ENCODE results near the gene ARID1A. TPM values are rescaled to one million over a fixed set of nuclear protein-coding genes. Genes with fewer than 3 reads are reported as not detected.
"Not testable (repeated sequence)": the region's sequence is repeated elsewhere in the genome, so short reads cannot be mapped to it uniquely, and the experiment has no call there.

ARID1A gene
- polyA plus RNA-seq, 4 donors, result 85.5 to 102 (median 90.5) TPM

GRCh38 chr1:26725904-26726303 lies 30.1 kb downstream of the ARID1A start:
- not testable (repeated sequence) for DNase-seq (ENCODE audit: low read depth in 4 of 4, low spot score in 3 of 4)

GRCh38 chr1:26726784-26727183 lies 31.0 kb downstream of the ARID1A start:
- no peak for DNase-seq (ENCODE audit: low read depth in 4 of 4, low spot score in 3 of 4)

GRCh38 chr1:26727476-26727875 lies 31.7 kb downstream of the ARID1A start:
- no peak for DNase-seq (ENCODE audit: low read depth in 4 of 4, low spot score in 3 of 4)

GRCh38 chr1:26728645-26729044 lies 32.8 kb downstream of the ARID1A start:
- no peak for DNase-seq (ENCODE audit: low read depth in 4 of 4, low spot score in 3 of 4)

GRCh38 chr1:26729633-26730032 lies 33.8 kb downstream of the ARID1A start:
- DNase-seq (ENCODE audit: low read depth in 4 of 4, low spot score in 3 of 4), result no peak

- no peak for DNase-seq (ENCODE audit: low read depth in 4 of 4, low spot score in 3 of 4)
Measured at GRCh38 chr1:26730695-26731094, 34.9 kb downstream of the ARID1A start.

- DNase-seq (ENCODE audit: low read depth in 4 of 4, low spot score in 3 of 4), result no peak
Measured at GRCh38 chr1:26731233-26731902, 35.6 kb downstream of the ARID1A start.

GRCh38 chr1:26733392-26733791 lies 37.6 kb downstream of the ARID1A start:
- no peak for DNase-seq (ENCODE audit: low read depth in 4 of 4, low spot score in 3 of 4)

GRCh38 chr1:26733982-26734381 lies 38.2 kb downstream of the ARID1A start:
- DNase-seq (ENCODE audit: low read depth in 4 of 4, low spot score in 3 of 4), result no peak

- DNase-seq (ENCODE audit: low read depth in 4 of 4, low spot score in 3 of 4), result no peak
Measured at GRCh38 chr1:26734501-26735058, 38.8 kb downstream of the ARID1A start.

GRCh38 chr1:26739329-26739914 lies 43.6 kb downstream of the ARID1A start:
- DNase-seq (ENCODE audit: low read depth in 4 of 4, low spot score in 3 of 4), result no peak

- no peak for DNase-seq (ENCODE audit: low read depth in 4 of 4, low spot score in 3 of 4)
Measured at GRCh38 chr1:26740023-26740634, 44.3 kb downstream of the ARID1A start.

GRCh38 chr1:26740952-26741351 lies 45.1 kb downstream of the ARID1A start:
- DNase-seq (ENCODE audit: low read depth in 4 of 4, low spot score in 3 of 4), result no peak

- no peak for DNase-seq (ENCODE audit: low read depth in 4 of 4, low spot score in 3 of 4)
Measured at GRCh38 chr1:26743426-26744059, 47.7 kb downstream of the ARID1A start.

- no peak for DNase-seq (ENCODE audit: low read depth in 4 of 4, low spot score in 3 of 4)
Measured at GRCh38 chr1:26744075-26744959, 48.5 kb downstream of the ARID1A start.

GRCh38 chr1:26745191-26745590 lies 49.4 kb downstream of the ARID1A start:
- DNase-seq (ENCODE audit: low read depth in 4 of 4, low spot score in 3 of 4), result no peak

GRCh38 chr1:26747048-26747447 lies 51.2 kb downstream of the ARID1A start:
- DNase-seq (ENCODE audit: low read depth in 4 of 4, low spot score in 3 of 4), result no peak

GRCh38 chr1:26748351-26748750 lies 52.5 kb downstream of the ARID1A start:
- DNase-seq (ENCODE audit: low read depth in 4 of 4, low spot score in 3 of 4), result no peak

- no peak for DNase-seq (ENCODE audit: low read depth in 4 of 4, low spot score in 3 of 4)
Measured at GRCh38 chr1:26749458-26749857, 53.6 kb downstream of the ARID1A start.

- no peak for DNase-seq (ENCODE audit: low read depth in 4 of 4, low spot score in 3 of 4)
Measured at GRCh38 chr1:26750428-26750827, 54.6 kb downstream of the ARID1A start.
